HG02973 (cell line): Measurements from ENCODE around the gene INCENP.

Experiments
- ATAC-seq: cut with Tn5 transposase; IDR thresholded peaks from one replicate; pipeline ENCODE4 v1.9.1; 2021; ENCODE audit warnings: moderate library complexity; ENCODE audit not compliant: unreplicated experiment

Gene INCENP

GRCh38 chr11:62140304-62141110 is 16.7 kb downstream of the INCENP start:
- no peak for ATAC-seq

GRCh38 chr11:62141111-62142042 is 17.6 kb downstream of the INCENP start:
- no peak for ATAC-seq

DNA sequence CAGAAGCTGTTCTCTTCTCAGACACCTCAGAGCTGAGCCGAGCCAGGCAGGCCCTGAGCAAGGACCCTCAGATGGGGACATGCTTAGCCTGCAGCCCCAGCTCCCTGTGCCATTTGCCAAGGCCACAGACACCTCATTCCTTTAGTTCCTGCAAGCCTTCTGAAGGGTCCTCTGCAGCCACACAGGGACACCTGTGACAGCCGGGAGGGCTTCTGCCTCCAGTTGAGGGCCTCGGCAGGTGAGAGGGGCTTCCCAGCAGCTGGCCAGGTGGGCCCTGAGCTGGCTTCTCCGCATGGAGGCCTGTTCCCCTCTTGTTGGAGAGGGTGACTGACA is 18.2 kb downstream of the INCENP start:
- ATAC-seq = no peak

GRCh38 chr11:62142921-62143320 is 19.1 kb downstream of the INCENP start:
- ATAC-seq = no peak

- no peak for ATAC-seq
Measured at GRCh38 chr11:62143727-62144126, 19.9 kb downstream of the INCENP start.

DNA sequence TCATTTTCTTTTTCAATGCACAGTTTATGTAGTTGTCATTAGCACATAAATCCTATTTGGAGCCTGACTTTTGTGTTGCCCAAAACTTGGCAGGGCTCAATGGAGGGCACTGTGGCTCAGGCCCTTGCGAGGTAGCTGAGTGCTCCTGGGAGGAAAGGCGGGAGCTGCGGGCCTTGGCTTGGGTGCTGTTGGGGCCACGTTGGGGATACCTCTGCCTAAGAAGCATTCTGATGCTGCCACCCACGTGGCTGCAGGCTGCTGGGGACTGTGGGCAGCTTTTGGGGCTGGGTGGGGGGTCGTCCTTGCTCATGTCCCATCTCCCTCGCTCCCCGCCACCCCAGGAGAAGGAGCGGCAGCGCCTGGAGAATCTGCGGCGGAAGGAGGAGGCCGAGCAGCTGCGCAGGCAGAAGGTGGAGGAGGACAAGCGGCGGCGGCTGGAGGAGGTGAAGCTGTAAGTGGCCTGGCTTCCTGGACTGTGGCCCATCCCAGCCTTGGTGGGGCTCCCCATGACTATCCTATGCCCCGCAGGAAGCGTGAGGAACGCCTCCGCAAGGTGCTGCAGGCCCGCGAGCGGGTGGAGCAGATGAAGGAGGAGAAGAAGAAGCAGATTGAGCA is 20.9 kb downstream of the INCENP start:
- ATAC-seq = no peak

DNA sequence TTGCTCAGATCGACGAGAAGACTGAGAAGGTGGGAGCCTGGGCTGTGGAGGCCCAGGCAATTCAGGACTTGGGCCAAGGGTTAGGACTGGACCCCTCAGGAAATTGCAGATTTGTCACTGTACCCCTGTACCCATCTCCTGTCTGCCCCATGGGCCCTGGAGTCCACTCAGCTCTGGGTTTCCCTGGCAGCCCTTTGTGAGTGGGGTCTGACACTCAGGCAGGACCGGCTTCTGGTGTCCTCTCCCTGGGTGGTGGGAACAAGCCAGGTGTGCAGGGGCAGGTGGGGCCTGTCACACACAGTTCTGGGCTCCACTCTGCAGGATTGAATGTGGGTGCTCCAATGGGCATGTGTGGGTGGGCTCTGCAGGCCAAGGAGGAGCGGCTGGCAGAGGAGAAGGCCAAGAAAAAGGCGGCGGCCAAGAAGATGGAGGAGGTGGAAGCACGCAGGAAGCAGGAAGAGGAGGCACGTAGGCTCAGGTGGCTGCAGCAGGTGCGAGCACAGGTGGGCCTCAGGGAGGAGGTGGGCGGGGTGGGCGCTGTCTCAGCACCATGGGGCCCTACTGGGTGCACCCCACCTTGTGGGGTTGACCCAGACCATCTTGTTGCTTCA is 21.6 kb downstream of the INCENP start:
- ATAC-seq = no peak

GRCh38 chr11:62146476-62147200 is 22.8 kb downstream of the INCENP start:
- no peak for ATAC-seq

DNA sequence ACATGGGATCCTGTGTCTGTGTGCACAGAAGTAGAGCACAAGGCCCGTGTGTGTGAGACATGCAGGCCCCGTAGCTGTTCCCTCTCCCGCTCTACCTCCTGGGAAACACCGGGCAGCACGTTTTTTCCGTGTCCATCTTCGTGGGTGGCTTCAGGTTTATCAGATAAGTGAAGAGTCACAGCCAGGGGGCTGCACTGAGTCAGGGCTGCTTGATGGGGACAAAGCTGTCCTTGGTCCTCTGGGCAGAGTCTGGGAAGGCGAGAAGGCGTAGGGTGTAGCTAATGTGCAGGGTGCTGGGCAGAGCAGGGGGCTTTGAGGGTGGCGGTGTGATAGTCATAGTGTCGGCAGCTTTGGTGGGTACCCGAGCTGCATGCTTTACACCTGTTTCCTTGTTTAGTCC is 23.7 kb downstream of the INCENP start:
- no peak for ATAC-seq

DNA sequence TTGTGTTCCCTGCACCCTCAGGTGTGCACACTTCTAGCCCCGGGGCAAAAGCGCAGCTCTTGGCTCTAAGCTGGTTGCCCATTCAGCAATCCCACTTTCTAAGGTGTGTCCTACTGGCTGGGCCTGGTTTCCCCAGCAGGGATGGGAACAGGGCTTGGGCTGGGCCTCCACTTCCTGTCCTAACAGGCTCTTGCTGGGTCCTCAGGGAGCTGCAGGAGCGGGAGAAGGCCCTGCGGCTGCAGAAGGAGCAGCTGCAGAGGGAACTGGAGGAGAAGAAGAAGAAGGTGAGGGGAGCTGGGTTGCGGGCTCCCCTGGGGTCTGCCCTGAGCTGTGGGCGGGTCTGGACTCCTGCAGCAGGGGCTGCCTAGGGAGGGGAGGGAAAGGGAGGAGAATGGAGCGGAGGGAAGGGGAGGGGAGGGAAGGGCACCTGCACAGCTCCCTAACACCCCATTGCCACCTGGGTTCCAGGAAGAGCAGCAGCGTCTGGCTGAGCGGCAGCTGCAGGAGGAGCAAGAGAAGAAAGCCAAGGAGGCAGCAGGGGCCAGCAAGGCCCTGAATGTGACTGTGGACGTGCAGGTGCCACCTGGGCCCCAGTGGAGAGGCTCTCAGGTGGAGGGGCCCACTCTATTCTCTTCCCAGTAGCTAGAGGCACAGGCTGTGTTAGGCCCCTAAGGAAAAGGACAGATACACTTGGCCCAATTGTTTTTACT is 24.6 kb downstream of the INCENP start:
- ATAC-seq = no peak

DNA sequence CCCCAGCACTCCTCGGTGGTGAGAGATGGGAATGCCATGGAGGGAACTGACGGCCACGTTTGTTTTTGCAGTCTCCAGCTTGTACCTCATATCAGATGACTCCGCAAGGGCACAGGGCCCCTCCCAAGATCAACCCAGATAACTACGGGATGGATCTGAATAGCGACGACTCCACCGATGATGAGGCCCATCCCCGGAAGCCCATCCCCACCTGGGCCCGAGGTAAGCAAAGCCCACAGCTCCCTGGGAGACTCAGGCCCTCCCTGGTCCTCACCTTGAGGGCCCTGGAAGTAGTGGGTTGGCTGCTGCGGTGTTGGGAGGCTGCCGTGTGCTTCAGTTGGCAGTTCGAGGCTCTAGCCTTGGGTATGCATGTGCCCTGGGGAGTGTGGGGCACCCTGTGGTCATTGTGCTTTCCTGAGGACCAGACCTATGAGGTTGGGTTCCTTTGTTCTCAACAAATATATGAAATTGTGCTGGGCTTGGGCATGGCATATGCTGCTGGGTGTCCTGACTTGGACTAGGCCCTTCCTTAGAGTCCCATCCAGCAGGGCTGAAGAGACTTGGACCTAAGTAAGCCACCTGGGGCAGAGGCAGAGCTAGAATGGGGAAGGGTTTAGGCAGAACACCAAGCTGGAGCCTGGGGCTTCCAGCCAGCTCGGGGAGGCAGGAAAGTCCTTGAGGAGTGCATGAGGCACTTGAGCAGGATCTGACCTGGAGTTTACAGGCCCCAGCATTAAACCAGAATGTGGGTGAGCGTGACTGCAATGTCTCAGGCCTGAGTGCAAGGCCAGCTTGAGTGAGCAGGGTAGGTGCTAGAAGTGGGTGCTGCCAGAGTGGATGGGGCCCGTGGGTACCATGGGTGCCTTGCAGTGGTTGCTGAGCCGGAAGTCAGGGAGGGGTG is 26.4 kb downstream of the INCENP start:
- ATAC-seq = no peak

GRCh38 chr11:62150887-62151736 is 27.3 kb downstream of the INCENP start:
- no peak for ATAC-seq

DNA sequence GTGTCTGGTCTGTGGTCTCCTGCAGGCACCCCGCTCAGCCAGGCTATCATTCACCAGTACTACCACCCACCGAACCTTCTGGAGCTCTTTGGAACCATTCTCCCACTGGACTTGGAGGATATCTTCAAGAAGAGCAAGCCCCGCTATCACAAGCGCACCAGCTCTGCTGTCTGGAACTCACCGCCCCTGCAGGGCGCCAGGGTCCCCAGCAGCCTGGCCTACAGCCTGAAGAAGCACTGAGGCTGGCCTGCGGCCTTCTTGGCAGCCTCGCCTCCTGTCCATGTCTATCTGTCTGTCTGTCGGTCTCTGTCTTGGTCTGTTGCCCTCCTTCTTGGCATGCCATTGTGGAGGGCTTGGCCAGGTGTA is 27.9 kb downstream of the INCENP start:
- ATAC-seq = no peak

DNA sequence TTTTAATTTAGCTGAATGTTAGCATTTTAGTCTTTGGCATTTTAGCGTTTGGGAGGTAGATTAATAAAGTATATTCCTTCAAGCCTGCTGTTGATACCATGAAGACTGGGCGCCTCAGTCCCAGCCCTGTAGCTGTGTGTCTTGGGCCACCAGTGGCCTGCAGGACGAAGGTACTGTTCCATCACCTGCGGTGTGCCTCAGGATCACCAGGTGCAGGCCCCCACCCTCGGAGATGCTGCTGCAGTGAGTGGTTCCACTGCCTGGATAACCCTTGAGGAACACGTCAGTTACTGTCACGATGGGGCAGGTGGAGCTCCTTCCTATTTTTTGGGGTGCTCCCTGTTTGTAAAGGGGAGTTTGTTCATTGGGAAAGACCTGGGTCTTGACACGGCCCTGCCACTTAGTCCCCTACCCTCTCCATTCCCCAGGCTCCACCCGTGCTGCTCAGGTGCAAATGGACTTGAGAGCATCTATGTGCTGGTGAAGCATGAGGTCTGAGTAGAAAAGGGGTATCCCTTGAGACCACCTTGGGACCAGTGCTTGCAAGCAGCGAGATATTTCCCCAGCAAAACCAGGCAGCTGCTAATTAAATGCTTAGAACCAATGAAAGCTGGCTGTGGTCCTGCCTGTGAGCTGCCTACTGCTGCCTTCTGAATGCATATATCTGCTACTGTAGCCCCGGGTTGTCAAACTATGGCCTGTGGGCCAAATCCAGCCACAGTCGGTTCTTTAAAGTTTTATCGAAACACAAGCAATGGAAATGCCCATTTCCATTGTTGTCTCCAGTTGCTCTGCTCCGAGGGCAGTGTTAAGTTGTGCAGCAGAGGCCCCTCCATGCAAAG is 28.7 kb downstream of the INCENP start:
- ATAC-seq = no peak

DNA sequence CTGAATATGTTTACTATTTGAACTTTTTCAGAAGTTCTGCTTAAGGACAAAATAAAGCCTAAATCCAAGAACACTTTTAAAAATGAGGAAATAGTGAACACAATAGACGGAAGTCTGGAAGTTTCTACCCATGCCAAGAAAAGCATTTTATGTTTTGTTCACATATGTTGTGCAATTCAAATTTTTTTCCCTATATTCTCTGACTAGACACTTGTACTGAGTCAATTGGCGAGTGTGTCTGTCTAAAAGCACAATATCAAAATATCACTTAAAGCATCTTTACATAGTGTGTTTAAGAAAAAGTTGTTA is 29.2 kb downstream of the INCENP start:
- no peak for ATAC-seq

DNA sequence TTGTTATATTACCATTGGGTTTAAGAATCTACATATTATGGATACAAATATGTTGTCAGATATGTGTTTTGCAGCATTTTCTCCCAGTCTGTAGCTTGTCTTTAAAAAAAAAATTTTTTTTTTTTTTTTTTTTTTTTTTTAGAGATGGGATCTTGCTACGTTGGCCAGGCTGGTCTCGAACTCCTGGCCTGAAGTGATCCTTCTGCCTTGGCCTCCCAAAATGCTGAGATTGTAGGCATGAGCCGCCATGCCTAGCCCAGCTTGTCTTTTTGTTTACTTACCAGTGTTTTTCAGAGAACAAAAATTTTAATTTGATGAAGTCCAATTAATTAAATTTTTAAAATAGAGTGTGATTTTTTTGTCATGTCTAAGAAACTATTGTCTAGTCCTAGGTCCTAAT is 29.8 kb downstream of the INCENP start:
- ATAC-seq = no peak

DNA sequence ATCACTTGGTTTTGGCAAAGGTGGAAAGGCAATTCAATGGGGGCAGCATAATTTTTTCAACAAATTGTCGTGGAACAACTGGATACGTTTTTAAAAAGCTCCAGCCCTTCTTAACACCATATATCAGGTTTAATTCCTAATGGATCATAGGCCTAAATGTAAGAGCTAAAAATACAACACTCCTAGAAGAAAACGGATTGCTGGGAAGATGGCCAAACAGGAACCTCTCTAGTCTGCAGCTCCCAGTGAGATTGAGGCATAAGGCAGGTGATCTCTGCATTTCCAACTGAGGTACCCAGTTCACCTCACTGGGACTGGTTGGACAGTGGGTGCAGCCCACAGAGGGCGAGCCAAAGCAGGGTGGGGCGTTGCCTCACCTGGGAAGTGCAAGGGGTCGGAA is 33.8 kb downstream of the INCENP start:
- no peak for ATAC-seq
